ENCODE measurements around the gene FDXR.
"Not testable (repeated sequence)": the region's sequence is repeated elsewhere in the genome, so short reads cannot be mapped to it uniquely, and the experiment has no call there.

FDXR gene

DNA sequence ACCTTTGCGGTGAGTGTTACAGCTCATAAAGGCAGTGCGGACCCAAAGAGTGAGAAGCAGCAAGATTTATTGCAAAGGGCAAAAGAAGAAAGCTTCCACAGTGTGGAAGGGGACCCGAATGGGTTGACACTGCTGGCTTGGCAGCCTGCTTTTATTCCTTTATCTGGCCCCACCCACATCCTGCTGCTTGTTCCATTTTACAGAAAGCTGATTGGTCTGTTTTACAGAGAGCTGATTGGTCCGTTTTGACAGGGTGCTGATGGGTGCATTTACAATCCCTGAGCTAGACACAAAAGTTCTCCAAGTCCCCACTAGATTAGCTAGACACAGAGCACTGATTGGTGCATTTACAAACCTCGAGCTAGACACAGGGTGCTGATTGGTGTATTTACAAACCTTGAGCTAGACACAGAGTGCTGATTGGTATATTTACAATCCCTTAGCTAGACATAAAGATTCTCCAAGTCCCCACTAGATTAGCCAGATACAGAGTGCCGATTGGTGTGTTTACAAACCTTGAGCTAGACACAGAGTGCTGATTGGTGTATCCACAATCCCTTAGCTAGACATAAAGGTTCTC is 33.5 kb upstream of the FDXR start:
- not testable (repeated sequence) for H3K4me3 Mint-ChIP-seq; H3K27me3 Mint-ChIP-seq (ENCODE audit: low read depth); H3K4me1 Mint-ChIP-seq (ENCODE audit: low read depth); H3K9me3 Mint-ChIP-seq; H3K27ac Mint-ChIP-seq; H3K36me3 Mint-ChIP-seq (ENCODE audit: low read depth)

DNA sequence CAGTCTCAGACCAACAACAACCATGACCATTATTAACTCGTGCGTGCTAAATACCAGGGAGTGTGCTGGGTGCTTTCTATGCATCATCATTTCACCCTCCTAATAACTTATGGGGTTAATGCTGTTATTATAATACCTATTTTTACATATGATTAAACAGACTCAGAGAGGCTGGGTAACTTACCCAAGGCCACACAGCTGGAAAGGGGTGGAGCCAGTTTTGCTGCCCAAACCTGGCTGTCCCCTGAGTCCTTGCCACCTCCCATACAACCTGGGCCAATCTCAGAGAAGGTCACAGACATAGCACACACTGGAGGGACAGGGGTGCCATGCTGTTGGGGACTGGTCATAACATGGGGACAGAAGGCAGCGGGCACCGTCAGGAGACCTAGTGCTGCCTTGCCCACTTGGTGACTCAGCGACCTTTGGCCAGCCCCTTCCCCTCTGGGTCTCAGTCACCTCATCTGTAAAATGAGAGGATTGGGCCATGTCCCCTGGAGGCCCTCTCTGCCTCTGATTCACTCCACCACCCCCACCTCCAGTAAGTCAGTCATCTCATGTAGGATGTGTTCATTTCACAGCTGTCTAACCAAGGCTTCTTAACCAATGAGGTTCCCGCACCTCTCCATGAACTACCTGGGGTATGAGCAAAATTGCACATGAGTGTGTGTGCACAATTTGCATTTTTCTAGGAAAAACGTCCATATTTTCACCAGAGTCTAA is 32.1 kb upstream of the FDXR start:
- H3K4me3 Mint-ChIP-seq: no peak overlapping the region
- no peaks in the 10 kb centered on the region for H3K4me1 Mint-ChIP-seq (ENCODE audit: low read depth)
- H3K27ac Mint-ChIP-seq: no peak overlapping the region
- H3K36me3 Mint-ChIP-seq (ENCODE audit: low read depth): no peaks in the 10 kb centered on the region
- no peaks in the 10 kb centered on the region for H3K9me3 Mint-ChIP-seq
- H3K27me3 Mint-ChIP-seq (ENCODE audit: low read depth): peaks cover 6% of the 10 kb centered on the region

DNA sequence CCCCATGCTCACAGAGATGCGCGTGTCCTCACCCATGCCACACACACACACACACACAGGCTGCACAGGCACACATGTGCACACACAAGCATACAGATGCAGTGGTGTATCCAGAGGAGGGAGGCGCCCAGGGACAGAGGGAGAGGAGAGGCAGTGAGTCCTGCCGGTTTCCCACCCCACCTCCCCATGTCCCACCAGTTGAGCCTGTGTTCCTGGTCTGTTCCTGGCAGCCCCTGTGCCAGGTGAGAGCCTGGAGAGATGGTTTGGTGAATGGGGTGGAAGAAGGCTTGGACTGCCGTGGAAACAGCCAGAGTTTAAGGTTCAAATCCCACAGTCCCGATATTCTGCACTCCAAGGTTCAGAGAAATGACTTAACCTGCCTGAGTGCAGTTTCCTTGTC is 30.9 kb upstream of the FDXR start:
- Mint-ChIP-seq H3K9me3 (no peaks in the 10 kb centered on the region), H3K4me3 (no peak overlapping the region), H3K27me3 (ENCODE audit: low read depth) (peaks cover 4% of the 10 kb centered on the region), H3K27ac (no peak overlapping the region), H3K36me3 (ENCODE audit: low read depth) (no peaks in the 10 kb centered on the region), H3K4me1 (ENCODE audit: low read depth) (no peaks in the 10 kb centered on the region)

GRCh38 chr17:74903034-74903433 is 30.2 kb upstream of the FDXR start:
- no peaks in the 10 kb centered on the region for H3K9me3 Mint-ChIP-seq
- no peaks in the 10 kb centered on the region for H3K4me1 Mint-ChIP-seq (ENCODE audit: low read depth)
- H3K27ac Mint-ChIP-seq: no peak overlapping the region
- H3K4me3 Mint-ChIP-seq: no peak overlapping the region
- no peaks in the 10 kb centered on the region for H3K36me3 Mint-ChIP-seq (ENCODE audit: low read depth)
- H3K27me3 Mint-ChIP-seq (ENCODE audit: low read depth): peaks cover 4% of the 10 kb centered on the region

DNA sequence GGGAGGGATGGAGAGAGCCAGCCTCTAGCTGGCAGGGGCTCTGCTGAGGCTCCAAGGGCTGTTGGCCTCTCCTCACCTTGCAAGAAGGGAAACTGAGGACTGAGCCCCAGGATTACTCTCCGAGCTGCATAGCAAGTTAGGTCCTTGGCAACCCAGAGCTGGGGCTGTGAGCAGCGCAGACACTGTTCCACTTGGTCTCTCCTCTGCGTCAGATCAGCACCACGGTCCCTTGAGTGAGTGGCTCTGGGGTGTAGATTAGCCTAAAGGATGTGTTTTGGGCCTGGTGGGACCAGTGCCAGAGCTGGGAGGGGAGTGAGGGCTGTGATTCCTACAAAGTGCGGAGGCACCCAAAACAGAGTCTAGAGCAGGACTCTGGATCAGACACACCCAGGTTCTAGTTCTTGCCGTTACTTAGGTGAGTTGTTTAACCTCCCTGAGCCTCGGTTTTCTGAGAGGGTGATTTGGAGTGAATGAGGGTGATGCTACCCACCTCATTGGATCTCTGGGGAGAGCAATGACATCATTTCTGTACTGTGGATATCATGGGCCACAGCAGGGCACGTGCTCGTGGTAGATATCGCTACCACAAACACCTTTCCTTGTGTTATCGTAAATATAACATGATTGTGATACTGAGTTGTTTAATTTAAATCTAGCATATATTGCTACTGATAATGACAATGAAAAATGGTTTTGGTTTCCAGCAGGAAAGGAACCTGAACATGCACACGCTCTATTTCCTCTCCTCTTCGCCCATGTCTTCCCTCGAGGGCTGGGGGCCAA is 28.8 kb upstream of the FDXR start:
- Mint-ChIP-seq H3K9me3 (no peaks in the 10 kb centered on the region), H3K27ac (no peak overlapping the region), H3K27me3 (ENCODE audit: low read depth) (peaks cover 5% of the 10 kb centered on the region), H3K4me1 (ENCODE audit: low read depth) (no peaks in the 10 kb centered on the region), H3K4me3 (no peak overlapping the region), H3K36me3 (ENCODE audit: low read depth) (no peaks in the 10 kb centered on the region)

DNA sequence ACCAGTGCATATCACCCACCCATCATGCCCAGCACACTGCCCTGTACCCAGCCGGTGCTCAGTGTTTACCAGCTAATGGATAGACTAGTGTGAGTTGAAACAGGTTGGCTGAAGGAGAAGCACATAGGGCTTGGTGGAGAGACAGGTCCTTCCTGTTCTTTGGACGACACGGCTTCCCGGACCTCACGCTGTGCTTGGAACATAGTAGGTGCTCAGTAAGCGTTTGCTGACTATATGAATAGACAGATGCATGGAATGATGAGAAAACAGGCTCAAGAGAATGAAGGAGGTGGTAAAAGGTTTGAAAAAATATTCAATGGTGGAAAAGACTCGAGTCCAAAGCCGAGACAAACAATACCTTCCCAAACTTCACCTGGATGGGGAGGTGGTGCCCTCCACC is 27.4 kb upstream of the FDXR start:
- no peaks in the 10 kb centered on the region for H3K9me3 Mint-ChIP-seq
- H3K36me3 Mint-ChIP-seq (ENCODE audit: low read depth): no peaks in the 10 kb centered on the region
- H3K27me3 Mint-ChIP-seq (ENCODE audit: low read depth): peaks cover 19% of the 10 kb centered on the region
- no peak overlapping the region for H3K27ac Mint-ChIP-seq
- no peaks in the 10 kb centered on the region for H3K4me1 Mint-ChIP-seq (ENCODE audit: low read depth)
- H3K4me3 Mint-ChIP-seq: no peak overlapping the region

- Mint-ChIP-seq H3K36me3 (ENCODE audit: low read depth) (no peaks in the 10 kb centered on the region), H3K4me3 (no peak overlapping the region), H3K4me1 (ENCODE audit: low read depth) (peaks cover 2% of the 10 kb centered on the region), H3K9me3 (no peaks in the 10 kb centered on the region), H3K27ac (no peak overlapping the region), H3K27me3 (ENCODE audit: low read depth) (peaks cover 30% of the 10 kb centered on the region)
These were observed 25.7 kb upstream of the FDXR start for GRCh38 chr17:74898376-74898946.

- Mint-ChIP-seq H3K36me3 (ENCODE audit: low read depth) (no peaks in the 10 kb centered on the region), H3K9me3 (no peaks in the 10 kb centered on the region), H3K27ac (no peak overlapping the region), H3K4me3 (peak overlapping the region; percentile 48), H3K27me3 (ENCODE audit: low read depth) (peaks cover 51% of the 10 kb centered on the region), H3K4me1 (ENCODE audit: low read depth) (peaks cover 2% of the 10 kb centered on the region)
These were observed 21.3 kb upstream of the FDXR start for GRCh38 chr17:74893936-74894671.

DNA sequence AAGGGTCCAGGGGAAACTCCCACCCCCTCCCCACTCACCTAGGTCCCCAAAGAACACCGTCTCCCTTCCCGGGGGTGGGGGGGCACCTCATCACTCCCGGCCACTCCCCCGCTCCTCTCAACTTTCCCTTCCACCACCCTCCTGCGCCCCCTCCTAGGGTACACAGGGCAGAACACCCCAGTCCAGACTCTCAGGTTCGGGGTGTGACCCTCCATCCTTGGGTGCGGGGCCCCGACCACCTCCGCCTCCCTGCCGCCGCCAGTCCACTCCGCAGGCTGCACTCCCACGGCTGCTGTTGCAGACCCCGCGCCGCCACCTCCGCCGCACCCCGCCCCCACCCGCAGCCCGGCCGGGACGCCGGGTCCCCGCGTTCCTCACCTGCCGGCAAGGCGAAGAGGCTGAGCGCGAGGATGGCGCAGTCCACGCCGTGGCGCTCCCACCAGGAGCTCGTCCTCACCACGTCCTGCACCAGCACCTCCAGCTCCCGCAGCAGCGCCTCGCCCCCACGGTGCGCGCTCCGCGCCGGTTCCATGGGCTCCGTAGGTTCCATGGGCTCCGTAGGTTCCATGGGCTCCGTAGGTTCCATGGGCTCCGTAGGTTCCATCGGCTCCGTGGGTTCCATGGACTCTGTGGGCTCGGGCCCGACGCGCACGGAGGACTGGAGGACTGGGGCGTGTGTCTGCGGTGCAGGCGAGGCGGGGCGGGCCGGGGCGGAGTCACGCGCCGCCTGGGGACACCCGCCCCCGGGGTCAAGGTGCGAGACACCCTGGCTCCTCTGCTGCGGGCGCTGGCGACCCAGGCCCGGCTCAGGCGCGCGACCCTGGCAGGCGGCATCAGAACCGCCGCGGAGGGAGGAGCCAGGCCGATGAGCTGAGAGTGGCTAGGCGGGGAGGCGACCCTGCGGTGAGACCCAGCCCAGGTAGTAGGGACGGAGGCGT is 20.4 kb upstream of the FDXR start, which contains the start of gene FADS6:
Gene FADS6 (minus strand): TSS at position 660 of the 938 bp plus-strand sequence. CDS start 38 bp downstream, at position 622.
- Mint-ChIP-seq H3K4me3 (peak within 1 kb of the TSS; percentile 48), H3K36me3 (ENCODE audit: low read depth) (no peaks in the 10 kb centered on the region), H3K9me3 (no peaks in the 10 kb centered on the region), H3K4me1 (ENCODE audit: low read depth) (peaks cover 2% of the 10 kb centered on the region), H3K27me3 (ENCODE audit: low read depth) (peaks cover 53% of the 10 kb centered on the region), H3K27ac (no peak within 1 kb of the TSS)

- peaks cover 2% of the 10 kb centered on the region for H3K4me1 Mint-ChIP-seq (ENCODE audit: low read depth)
- H3K4me3 Mint-ChIP-seq: no peak overlapping the region
- no peak overlapping the region for H3K27ac Mint-ChIP-seq
- no peaks in the 10 kb centered on the region for H3K9me3 Mint-ChIP-seq
- peaks cover 55% of the 10 kb centered on the region for H3K27me3 Mint-ChIP-seq (ENCODE audit: low read depth)
- no peaks in the 10 kb centered on the region for H3K36me3 Mint-ChIP-seq (ENCODE audit: low read depth)
These were observed 19.4 kb upstream of the FDXR start for GRCh38 chr17:74892013-74892841.

- Mint-ChIP-seq H3K27ac (no peak overlapping the region), H3K4me1 (ENCODE audit: low read depth) (peaks cover 2% of the 10 kb centered on the region), H3K4me3 (no peak overlapping the region), H3K36me3 (ENCODE audit: low read depth) (no peaks in the 10 kb centered on the region), H3K27me3 (ENCODE audit: low read depth) (peaks cover 45% of the 10 kb centered on the region), H3K9me3 (no peaks in the 10 kb centered on the region)
These were observed 17.8 kb upstream of the FDXR start for GRCh38 chr17:74890554-74890953.

- no peaks in the 10 kb centered on the region for H3K4me1 Mint-ChIP-seq (ENCODE audit: low read depth)
- peaks cover 27% of the 10 kb centered on the region for H3K27me3 Mint-ChIP-seq (ENCODE audit: low read depth)
These were observed 15.7 kb upstream of the FDXR start for GRCh38 chr17:74888469-74888868.

More at GRCh38 chr17:74888469-74888868, 15.7 kb upstream of the FDXR start:
- no peak overlapping the region for H3K4me3 Mint-ChIP-seq
- H3K27ac Mint-ChIP-seq: no peak overlapping the region
- H3K36me3 Mint-ChIP-seq (ENCODE audit: low read depth): no peaks in the 10 kb centered on the region
- no peaks in the 10 kb centered on the region for H3K9me3 Mint-ChIP-seq
